Type B pancreatic cell (in vitro differentiated cells): ENCODE results near the gene CDK5R1. TPM values are rescaled to one million over a fixed set of nuclear protein-coding genes. Genes with fewer than 3 reads are reported as not detected.

Experiments used
- DNase-seq: peaks from one replicate; pipeline ENCODE4 v3.0.0; 2021; ENCODE audit warnings: mixed read lengths; ENCODE audit not compliant: unreplicated experiment; ENCODE audit errors: extremely low spot score
- H3K27ac Mint-ChIP-seq: 2 replicates; pipeline ENCODE4 v1.8.0; 2021; ENCODE audit warnings: mild to moderate bottlenecking, mixed read lengths
- H3K27me3 Mint-ChIP-seq: 2 replicates; pipeline ENCODE4 v1.8.0; 2021; ENCODE audit warnings: mixed read lengths
- H3K36me3 Mint-ChIP-seq: 2 replicates; pipeline ENCODE4 v1.8.0; 2021; ENCODE audit warnings: mixed read lengths
- H3K4me1 Mint-ChIP-seq: one replicate; pipeline ENCODE4 v1.8.0; 2021; ENCODE audit warnings: mixed read lengths; ENCODE audit not compliant: unreplicated experiment
- H3K4me3 Mint-ChIP-seq: 2 replicates; pipeline ENCODE4 v1.8.0; 2021; ENCODE audit warnings: mild to moderate bottlenecking, mixed read lengths
- H3K9me3 Mint-ChIP-seq: 2 replicates; pipeline ENCODE4 v1.8.0; 2021; ENCODE audit warnings: mixed read lengths
- CTCF ChIP-seq: fragments of 200-600 bp; sonication (generic); conservative IDR thresholded peaks from 2 replicates; pipeline ENCODE4 v1.5.0; 2021; ENCODE audit warnings: antibody characterized with exemption, mild to moderate bottlenecking
- total RNA-seq: library from RNA; stranded (reverse); gene quantifications from 2 replicates; pipeline ENCODE4 v1.2.1, GENCODE V29; 2021; ENCODE audit warnings: low replicate concordance

The CDK5R1 gene
- total RNA-seq, 1 donor from 2014 or later = 9.7 TPM

- peaks cover 17% of the 10 kb centered on the region for H3K4me1 Mint-ChIP-seq
- DNase-seq = no peak
These were observed 3.3 kb downstream of the CDK5R1 start for GRCh38 chr17:32490101-32490482.

GRCh38 chr17:32491371-32492263 is 4.8 kb downstream of the CDK5R1 start:
- no peak overlapping the region for H3K4me3 Mint-ChIP-seq
- H3K4me1 Mint-ChIP-seq = peaks cover 17% of the 10 kb centered on the region
- H3K27ac Mint-ChIP-seq = no peak overlapping the region
- H3K36me3 Mint-ChIP-seq = peaks cover 7% of the 10 kb centered on the region
- DNase-seq = no peak
- no peak for TF ChIP-seq CTCF
- H3K27me3 Mint-ChIP-seq = peaks cover 3% of the 10 kb centered on the region
- H3K9me3 Mint-ChIP-seq = no peaks in the 10 kb centered on the region

More at GRCh38 chr17:32490101-32490482, 3.3 kb downstream of the CDK5R1 start:
- H3K27me3 Mint-ChIP-seq = peaks cover 3% of the 10 kb centered on the region
- no peak overlapping the region for H3K27ac Mint-ChIP-seq
- no peak for TF ChIP-seq CTCF
- H3K36me3 Mint-ChIP-seq = peaks cover 7% of the 10 kb centered on the region
- H3K9me3 Mint-ChIP-seq = no peaks in the 10 kb centered on the region
- peak overlapping the region; percentile 73 for H3K4me3 Mint-ChIP-seq

- peaks cover 7% of the 10 kb centered on the region for H3K36me3 Mint-ChIP-seq
- H3K27me3 Mint-ChIP-seq = peaks cover 3% of the 10 kb centered on the region
- no peak overlapping the region for H3K27ac Mint-ChIP-seq
- no peak for DNase-seq
- H3K9me3 Mint-ChIP-seq = no peaks in the 10 kb centered on the region
- TF ChIP-seq CTCF = no peak
- H3K4me1 Mint-ChIP-seq = peaks cover 17% of the 10 kb centered on the region
- no peak overlapping the region for H3K4me3 Mint-ChIP-seq
These were observed 5.4 kb downstream of the CDK5R1 start for GRCh38 chr17:32492264-32492589.

- Mint-ChIP-seq H3K27me3 (no peaks in the 10 kb centered on the region), H3K36me3 (peaks cover 3% of the 10 kb centered on the region), H3K4me3 (no peak overlapping the region), H3K4me1 (peaks cover 14% of the 10 kb centered on the region), H3K9me3 (no peaks in the 10 kb centered on the region), H3K27ac (peak overlapping the region; percentile 56)
- DNase-seq = no peak
- TF ChIP-seq CTCF = no peak
These were observed 6.0 kb downstream of the CDK5R1 start for GRCh38 chr17:32492648-32493289.

- TF ChIP-seq CTCF = no peak
- Mint-ChIP-seq H3K4me3 (no peak overlapping the region), H3K4me1 (peaks cover 10% of the 10 kb centered on the region)
These were observed 6.8 kb downstream of the CDK5R1 start for GRCh38 chr17:32493571-32493970.

More at GRCh38 chr17:32493571-32493970, 6.8 kb downstream of the CDK5R1 start:
- DNase-seq = no peak
- no peak overlapping the region for H3K27ac Mint-ChIP-seq
- H3K27me3 Mint-ChIP-seq = no peaks in the 10 kb centered on the region
- no peaks in the 10 kb centered on the region for H3K9me3 Mint-ChIP-seq
- no peaks in the 10 kb centered on the region for H3K36me3 Mint-ChIP-seq
